GM12878 (cell line): ENCODE measurements around the gene TRIM49.
"Not testable (repeated sequence)": the region's sequence is repeated elsewhere in the genome, so short reads cannot be mapped to it uniquely, and the experiment has no call there.

ENCODE experiments used
- CBFB ChIP-seq: IDR thresholded peaks from 2 replicates; pipeline ENCODE4 v1.6.1; 2016; ENCODE audit warnings: antibody characterized with exemption, low read depth
- ETV6 ChIP-seq, 2 experiments: fragments of 450-650 bp in 1 of 2; IDR thresholded peaks in 1 of 2; conservative IDR thresholded peaks in 1 of 2; 2 replicates each; pipeline ENCODE4 v1.6.1; 2014; ENCODE audit warnings: antibody characterized with exemption in 1 of 2, borderline replicate concordance in 1 of 2, low read depth in 1 of 2, mild to moderate bottlenecking in 1 of 2, moderate library complexity in 1 of 2
- MYC ChIP-seq: IDR thresholded peaks from 2 replicates; pipeline ENCODE4 v1.6.1; 2011; ENCODE audit warnings: mild to moderate bottlenecking, low read length, moderate library complexity, inconsistent platforms; ENCODE audit not compliant: insufficient read depth, insufficient replicate concordance, insufficient read length, severe bottlenecking
- POLR2A ChIP-seq: IDR thresholded peaks from 2 replicates; pipeline ENCODE4 v1.6.1; 2011; ENCODE audit warnings: low read depth, mild to moderate bottlenecking, low read length
- RAD21 ChIP-seq: IDR thresholded peaks from 2 replicates; pipeline ENCODE4 v1.6.1; 2011; ENCODE audit warnings: mild to moderate bottlenecking, low read depth, low read length, moderate library complexity; ENCODE audit not compliant: insufficient read depth
- SIN3A ChIP-seq: IDR thresholded peaks from 2 replicates; pipeline ENCODE4 v1.6.1; 2012; ENCODE audit warnings: low read depth, low read length, improper control_type of control experiment
- ZNF207 ChIP-seq: fragments of 450-650 bp; IDR thresholded peaks from 2 replicates; pipeline ENCODE4 v1.6.1; 2014; ENCODE audit warnings: antibody characterized with exemption, mild to moderate bottlenecking, borderline replicate concordance
- TF ChIP-seq, protein P1 (sequence below), 3 experiments: IDR thresholded peaks in 2 of 3; conservative IDR thresholded peaks in 1 of 3; 2 replicates each; pipeline ENCODE4 v1.5.1; 2011; ENCODE audit warnings: low read depth in 3 of 3, low read length in 3 of 3, mild to moderate bottlenecking in 3 of 3, control low read depth in 2 of 3, moderate library complexity in 2 of 3, inconsistent platforms in 1 of 3, mixed read lengths in 1 of 3; ENCODE audit not compliant: control insufficient read depth in 2 of 3, insufficient read depth in 1 of 3; ENCODE audit errors: extremely low read depth in 1 of 3
- TF ChIP-seq, protein P2 (sequence below): fragments of 450-650 bp; IDR thresholded peaks from 2 replicates; pipeline ENCODE4 v1.6.1; 2014; ENCODE audit warnings: mild to moderate bottlenecking
- TF ChIP-seq, protein P3 (sequence below): fragments of 450-650 bp; formaldehyde crosslinking; IDR thresholded peaks from 2 replicates; pipeline ENCODE4 v1.4.0; 2022; ENCODE audit warnings: mild to moderate bottlenecking, moderate library complexity
- TF ChIP-seq, protein P4 (sequence below): fragments of 150-350 bp; IDR thresholded peaks from 2 replicates; pipeline ENCODE4 v1.6.1; 2016; ENCODE audit warnings: low read depth, low read length
- TF ChIP-seq, protein P5 (sequence below): fragments of 450-650 bp; IDR thresholded peaks from 2 replicates; pipeline ENCODE4 v1.6.1; 2017; ENCODE audit warnings: mild to moderate bottlenecking, moderate library complexity

DNA sequence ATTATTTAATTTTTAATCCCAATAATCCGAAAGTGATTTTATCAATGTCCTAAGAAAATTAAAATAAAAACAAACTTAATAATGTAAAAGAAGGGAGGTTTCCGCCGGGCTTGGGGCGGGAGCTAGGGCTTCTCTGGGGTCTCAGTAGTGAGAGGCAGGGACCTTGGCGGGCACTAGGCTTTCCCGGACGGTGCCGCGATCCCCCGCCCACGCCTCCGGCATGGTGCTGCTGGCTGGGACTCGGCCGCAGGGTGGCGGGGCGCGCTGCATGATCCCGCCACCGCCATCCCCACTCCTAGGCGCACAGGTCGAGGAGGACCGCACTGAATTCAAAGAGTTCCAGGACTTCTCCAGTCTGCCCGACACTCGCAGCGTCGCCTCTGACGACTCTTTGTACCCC, 22.6 kb downstream of the TRIM49 start:
- TF ChIP-seq, protein P1, sequence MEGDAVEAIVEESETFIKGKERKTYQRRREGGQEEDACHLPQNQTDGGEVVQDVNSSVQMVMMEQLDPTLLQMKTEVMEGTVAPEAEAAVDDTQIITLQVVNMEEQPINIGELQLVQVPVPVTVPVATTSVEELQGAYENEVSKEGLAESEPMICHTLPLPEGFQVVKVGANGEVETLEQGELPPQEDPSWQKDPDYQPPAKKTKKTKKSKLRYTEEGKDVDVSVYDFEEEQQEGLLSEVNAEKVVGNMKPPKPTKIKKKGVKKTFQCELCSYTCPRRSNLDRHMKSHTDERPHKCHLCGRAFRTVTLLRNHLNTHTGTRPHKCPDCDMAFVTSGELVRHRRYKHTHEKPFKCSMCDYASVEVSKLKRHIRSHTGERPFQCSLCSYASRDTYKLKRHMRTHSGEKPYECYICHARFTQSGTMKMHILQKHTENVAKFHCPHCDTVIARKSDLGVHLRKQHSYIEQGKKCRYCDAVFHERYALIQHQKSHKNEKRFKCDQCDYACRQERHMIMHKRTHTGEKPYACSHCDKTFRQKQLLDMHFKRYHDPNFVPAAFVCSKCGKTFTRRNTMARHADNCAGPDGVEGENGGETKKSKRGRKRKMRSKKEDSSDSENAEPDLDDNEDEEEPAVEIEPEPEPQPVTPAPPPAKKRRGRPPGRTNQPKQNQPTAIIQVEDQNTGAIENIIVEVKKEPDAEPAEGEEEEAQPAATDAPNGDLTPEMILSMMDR (IDR thresholded peaks at IDR 0.05 in 2 of 3, conservative IDR thresholded peaks at IDR 0.05 in 1 of 3; ENCODE audit: control insufficient read depth in 2 of 3, extremely low read depth in 1 of 3, insufficient read depth in 1 of 3, low read depth in 3 of 3, low read length in 3 of 3) = not testable (repeated sequence)
- TF ChIP-seq, protein P2, sequence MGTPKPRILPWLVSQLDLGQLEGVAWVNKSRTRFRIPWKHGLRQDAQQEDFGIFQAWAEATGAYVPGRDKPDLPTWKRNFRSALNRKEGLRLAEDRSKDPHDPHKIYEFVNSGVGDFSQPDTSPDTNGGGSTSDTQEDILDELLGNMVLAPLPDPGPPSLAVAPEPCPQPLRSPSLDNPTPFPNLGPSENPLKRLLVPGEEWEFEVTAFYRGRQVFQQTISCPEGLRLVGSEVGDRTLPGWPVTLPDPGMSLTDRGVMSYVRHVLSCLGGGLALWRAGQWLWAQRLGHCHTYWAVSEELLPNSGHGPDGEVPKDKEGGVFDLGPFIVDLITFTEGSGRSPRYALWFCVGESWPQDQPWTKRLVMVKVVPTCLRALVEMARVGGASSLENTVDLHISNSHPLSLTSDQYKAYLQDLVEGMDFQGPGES = not testable (repeated sequence)
- not testable (repeated sequence) for TF ChIP-seq POLR2A; ZNF207; CBFB; MYC; RAD21; ETV6 (conservative IDR thresholded peaks at IDR 0.05 in 1 of 2, IDR thresholded peaks at IDR 0.05 in 1 of 2; ENCODE audit: borderline replicate concordance in 1 of 2, low read depth in 1 of 2); SIN3A
- TF ChIP-seq, protein P3, sequence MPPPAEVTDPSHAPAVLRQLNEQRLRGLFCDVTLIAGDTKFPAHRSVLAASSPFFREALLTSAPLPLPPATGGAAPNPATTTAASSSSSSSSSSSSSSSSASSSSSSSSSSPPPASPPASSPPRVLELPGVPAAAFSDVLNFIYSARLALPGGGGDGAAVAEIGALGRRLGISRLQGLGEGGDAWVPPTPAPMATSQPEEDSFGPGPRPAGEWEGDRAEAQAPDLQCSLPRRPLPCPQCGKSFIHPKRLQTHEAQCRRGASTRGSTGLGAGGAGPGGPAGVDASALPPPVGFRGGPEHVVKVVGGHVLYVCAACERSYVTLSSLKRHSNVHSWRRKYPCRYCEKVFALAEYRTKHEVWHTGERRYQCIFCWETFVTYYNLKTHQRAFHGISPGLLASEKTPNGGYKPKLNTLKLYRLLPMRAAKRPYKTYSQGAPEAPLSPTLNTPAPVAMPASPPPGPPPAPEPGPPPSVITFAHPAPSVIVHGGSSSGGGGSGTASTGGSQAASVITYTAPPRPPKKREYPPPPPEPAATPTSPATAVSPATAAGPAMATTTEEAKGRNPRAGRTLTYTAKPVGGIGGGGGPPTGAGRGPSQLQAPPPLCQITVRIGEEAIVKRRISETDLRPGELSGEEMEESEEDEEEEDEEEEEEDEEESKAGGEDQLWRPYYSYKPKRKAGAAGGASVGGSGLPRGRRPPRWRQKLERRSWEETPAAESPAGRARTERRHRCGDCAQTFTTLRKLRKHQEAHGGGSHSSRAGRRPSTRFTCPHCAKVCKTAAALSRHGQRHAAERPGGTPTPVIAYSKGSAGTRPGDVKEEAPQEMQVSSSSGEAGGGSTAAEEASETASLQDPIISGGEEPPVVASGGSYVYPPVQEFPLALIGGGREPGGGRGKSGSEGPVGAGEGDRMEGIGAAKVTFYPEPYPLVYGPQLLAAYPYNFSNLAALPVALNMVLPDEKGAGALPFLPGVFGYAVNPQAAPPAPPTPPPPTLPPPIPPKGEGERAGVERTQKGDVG (CRISPR knock-in tag) = not testable (repeated sequence)
- TF ChIP-seq, protein P4, sequence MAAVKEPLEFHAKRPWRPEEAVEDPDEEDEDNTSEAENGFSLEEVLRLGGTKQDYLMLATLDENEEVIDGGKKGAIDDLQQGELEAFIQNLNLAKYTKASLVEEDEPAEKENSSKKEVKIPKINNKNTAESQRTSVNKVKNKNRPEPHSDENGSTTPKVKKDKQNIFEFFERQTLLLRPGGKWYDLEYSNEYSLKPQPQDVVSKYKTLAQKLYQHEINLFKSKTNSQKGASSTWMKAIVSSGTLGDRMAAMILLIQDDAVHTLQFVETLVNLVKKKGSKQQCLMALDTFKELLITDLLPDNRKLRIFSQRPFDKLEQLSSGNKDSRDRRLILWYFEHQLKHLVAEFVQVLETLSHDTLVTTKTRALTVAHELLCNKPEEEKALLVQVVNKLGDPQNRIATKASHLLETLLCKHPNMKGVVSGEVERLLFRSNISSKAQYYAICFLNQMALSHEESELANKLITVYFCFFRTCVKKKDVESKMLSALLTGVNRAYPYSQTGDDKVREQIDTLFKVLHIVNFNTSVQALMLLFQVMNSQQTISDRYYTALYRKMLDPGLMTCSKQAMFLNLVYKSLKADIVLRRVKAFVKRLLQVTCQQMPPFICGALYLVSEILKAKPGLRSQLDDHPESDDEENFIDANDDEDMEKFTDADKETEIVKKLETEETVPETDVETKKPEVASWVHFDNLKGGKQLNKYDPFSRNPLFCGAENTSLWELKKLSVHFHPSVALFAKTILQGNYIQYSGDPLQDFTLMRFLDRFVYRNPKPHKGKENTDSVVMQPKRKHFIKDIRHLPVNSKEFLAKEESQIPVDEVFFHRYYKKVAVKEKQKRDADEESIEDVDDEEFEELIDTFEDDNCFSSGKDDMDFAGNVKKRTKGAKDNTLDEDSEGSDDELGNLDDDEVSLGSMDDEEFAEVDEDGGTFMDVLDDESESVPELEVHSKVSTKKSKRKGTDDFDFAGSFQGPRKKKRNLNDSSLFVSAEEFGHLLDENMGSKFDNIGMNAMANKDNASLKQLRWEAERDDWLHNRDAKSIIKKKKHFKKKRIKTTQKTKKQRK = not testable (repeated sequence)
- TF ChIP-seq, protein P5, sequence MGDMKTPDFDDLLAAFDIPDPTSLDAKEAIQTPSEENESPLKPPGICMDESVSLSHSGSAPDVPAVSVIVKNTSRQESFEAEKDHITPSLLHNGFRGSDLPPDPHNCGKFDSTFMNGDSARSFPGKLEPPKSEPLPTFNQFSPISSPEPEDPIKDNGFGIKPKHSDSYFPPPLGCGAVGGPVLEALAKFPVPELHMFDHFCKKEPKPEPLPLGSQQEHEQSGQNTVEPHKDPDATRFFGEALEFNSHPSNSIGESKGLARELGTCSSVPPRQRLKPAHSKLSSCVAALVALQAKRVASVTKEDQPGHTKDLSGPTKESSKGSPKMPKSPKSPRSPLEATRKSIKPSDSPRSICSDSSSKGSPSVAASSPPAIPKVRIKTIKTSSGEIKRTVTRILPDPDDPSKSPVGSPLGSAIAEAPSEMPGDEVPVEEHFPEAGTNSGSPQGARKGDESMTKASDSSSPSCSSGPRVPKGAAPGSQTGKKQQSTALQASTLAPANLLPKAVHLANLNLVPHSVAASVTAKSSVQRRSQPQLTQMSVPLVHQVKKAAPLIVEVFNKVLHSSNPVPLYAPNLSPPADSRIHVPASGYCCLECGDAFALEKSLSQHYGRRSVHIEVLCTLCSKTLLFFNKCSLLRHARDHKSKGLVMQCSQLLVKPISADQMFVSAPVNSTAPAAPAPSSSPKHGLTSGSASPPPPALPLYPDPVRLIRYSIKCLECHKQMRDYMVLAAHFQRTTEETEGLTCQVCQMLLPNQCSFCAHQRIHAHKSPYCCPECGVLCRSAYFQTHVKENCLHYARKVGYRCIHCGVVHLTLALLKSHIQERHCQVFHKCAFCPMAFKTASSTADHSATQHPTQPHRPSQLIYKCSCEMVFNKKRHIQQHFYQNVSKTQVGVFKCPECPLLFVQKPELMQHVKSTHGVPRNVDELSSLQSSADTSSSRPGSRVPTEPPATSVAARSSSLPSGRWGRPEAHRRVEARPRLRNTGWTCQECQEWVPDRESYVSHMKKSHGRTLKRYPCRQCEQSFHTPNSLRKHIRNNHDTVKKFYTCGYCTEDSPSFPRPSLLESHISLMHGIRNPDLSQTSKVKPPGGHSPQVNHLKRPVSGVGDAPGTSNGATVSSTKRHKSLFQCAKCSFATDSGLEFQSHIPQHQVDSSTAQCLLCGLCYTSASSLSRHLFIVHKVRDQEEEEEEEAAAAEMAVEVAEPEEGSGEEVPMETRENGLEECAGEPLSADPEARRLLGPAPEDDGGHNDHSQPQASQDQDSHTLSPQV = not testable (repeated sequence)
